H1 (cell line): ENCODE measurements around the gene MACROD2. TPM values are rescaled to one million over a fixed set of nuclear protein-coding genes. Genes with fewer than 3 reads are reported as not detected.

Experiments used
- CTCF ChIA-PET: fragments of 300-600 bp; sonication (Branson Sonifier 250); formaldehyde crosslinking; loops from one replicate; lab custom pipeline; 2021; ENCODE audit not compliant: partially characterized antibody; lab: Charles Lee
- POLR2A ChIA-PET: fragments of 300-600 bp; sonication (Branson Sonifier 250); formaldehyde crosslinking; loops from one replicate; lab custom pipeline; 2021; ENCODE audit warnings: inconsistent platforms; ENCODE audit not compliant: partially characterized antibody; lab: Charles Lee
- DNase-seq, 2 experiments: peaks; one replicate each; pipeline versions ENCODE4 v3.0.0 to v3.0.0-alpha.2; 2010 to 2022; ENCODE audit warnings: low spot score in 2 of 2, low read depth in 1 of 2, mixed read lengths in 1 of 2
- FAIRE-seq: peaks from 2 replicates; lab custom pipeline; 2011; peaks lifted over from hg19 to GRCh38; lab: Jason Lieb, UNC
- H2AFZ ChIP-seq: 2 replicates; pipeline ENCODE4 v1.8.1; 2012; ENCODE audit warnings: low read length, inconsistent platforms
- H2AK5ac ChIP-seq: 2 replicates; pipeline ENCODE4 v1.6.1; 2013; ENCODE audit warnings: low read depth, low read length
- H2BK120ac ChIP-seq: replicated peaks from 2 replicates; pipeline ENCODE3; 2013; ENCODE audit warnings: low read depth, low read length, inconsistent platforms
- H2BK12ac ChIP-seq: 2 replicates; pipeline ENCODE4 v1.6.1; 2013; ENCODE audit warnings: low read depth, low read length
- H2BK15ac ChIP-seq: 2 replicates; pipeline ENCODE4 v1.6.1; 2013; ENCODE audit warnings: low read length
- H2BK20ac ChIP-seq: 2 replicates; pipeline ENCODE4 v1.6.1; 2013; ENCODE audit warnings: low read length
- H2BK5ac ChIP-seq: 2 replicates; pipeline ENCODE4 v1.6.1; 2013; ENCODE audit warnings: low read depth, low read length
- H3K14ac ChIP-seq: 2 replicates; pipeline ENCODE4 v1.6.1; 2013; ENCODE audit warnings: inconsistent platforms; ENCODE audit not compliant: insufficient read length
- H3K18ac ChIP-seq: 2 replicates; pipeline ENCODE4 v1.6.1; 2013; ENCODE audit warnings: low read length; ENCODE audit errors: extremely low read depth
- H3K23ac ChIP-seq: 2 replicates; pipeline ENCODE4 v1.6.1; 2013; ENCODE audit warnings: inconsistent platforms; ENCODE audit not compliant: insufficient read length
- H3K23me2 ChIP-seq: 2 replicates; pipeline ENCODE4 v1.6.1; 2013; ENCODE audit warnings: low read depth, low read length
- H3K27ac ChIP-seq: 2 replicates; pipeline ENCODE4 v1.6.1; 2011; ENCODE audit warnings: low read depth, low read length, inconsistent platforms
- H3K27me3 ChIP-seq, 4 experiments: replicated peaks in 1 of 4; 1 replicate in 1 of 4; 2 replicates in 3 of 4; pipeline versions ENCODE4 v1.6.1 to v1.8.1; 2011 to 2013; ENCODE audit warnings: low read length in 3 of 4, mild to moderate bottlenecking in 3 of 4, inconsistent platforms in 2 of 4, mixed read lengths in 2 of 4, moderate library complexity in 1 of 4; ENCODE audit not compliant: control insufficient read depth in 3 of 4, insufficient read depth in 3 of 4; ENCODE audit errors: extremely low read depth in 1 of 4
- H3K36me3 ChIP-seq, 4 experiments: 2 replicates each; pipeline versions ENCODE4 v1.6.1 to v1.8.1; 2011 to 2013; ENCODE audit warnings: mild to moderate bottlenecking in 4 of 4, low read length in 3 of 4, moderate library complexity in 2 of 4, control low read depth in 1 of 4, inconsistent platforms in 1 of 4; ENCODE audit not compliant: insufficient read depth in 4 of 4, control insufficient read depth in 2 of 4
- H3K4ac ChIP-seq: replicated peaks from 2 replicates; pipeline ENCODE3; 2013; ENCODE audit warnings: low read length, low read depth, mixed read lengths, inconsistent platforms; ENCODE audit not compliant: insufficient read length
- H3K4me1 ChIP-seq, 4 experiments: replicated peaks in 1 of 4; 1 replicate in 1 of 4; 2 replicates in 3 of 4; pipeline versions ENCODE4 v1.6.1 to v1.8.1; 2011 to 2013; ENCODE audit warnings: low read length in 3 of 4, inconsistent platforms in 2 of 4, mixed read lengths in 1 of 4; ENCODE audit not compliant: insufficient read depth in 4 of 4, control insufficient read depth in 3 of 4
- H3K4me2 ChIP-seq, 2 experiments: 2 replicates each; pipeline versions ENCODE4 v1.6.1 to v1.8.1; 2011 to 2013; ENCODE audit warnings: low read depth in 2 of 2, low read length in 2 of 2, control low read depth in 1 of 2, inconsistent platforms in 1 of 2, mild to moderate bottlenecking in 1 of 2; ENCODE audit not compliant: insufficient read depth in 1 of 2
- H3K4me3 ChIP-seq, 4 experiments: fragments of 200-600, 300-600 bp in 1 of 4; sonication (generic), shearing (Covaris generic), sonication (Bioruptor Twin) in 1 of 4; 2 replicates each; pipeline versions ENCODE4 v1.5.1 to v1.8.1; 2011 to 2016; ENCODE audit warnings: low read length in 4 of 4, low read depth in 3 of 4, control low read depth in 2 of 4, inconsistent platforms in 2 of 4, mild to moderate bottlenecking in 2 of 4, mixed read lengths in 1 of 4, moderate library complexity in 1 of 4; ENCODE audit not compliant: insufficient read depth in 2 of 4; ENCODE audit errors: extremely low read depth in 1 of 4
- H3K56ac ChIP-seq: replicated peaks from 2 replicates; pipeline ENCODE3; 2013; ENCODE audit warnings: low read depth, mild to moderate bottlenecking, mixed read lengths, low read length, inconsistent platforms; ENCODE audit not compliant: insufficient read length
- H3K79me1 ChIP-seq: 2 replicates; pipeline ENCODE4 v1.6.1; 2013; ENCODE audit warnings: low read depth, low read length, control low read depth
- H3K79me2 ChIP-seq, 2 experiments: 2 replicates each; pipeline versions ENCODE4 v1.6.1 to v1.8.1; 2012 to 2013; ENCODE audit warnings: low read length in 2 of 2, mild to moderate bottlenecking in 2 of 2, inconsistent platforms in 1 of 2; ENCODE audit not compliant: insufficient read depth in 2 of 2, control insufficient read depth in 1 of 2
- H3K9ac ChIP-seq, 4 experiments: replicated peaks in 1 of 4; 1 replicate in 1 of 4; 2 replicates in 3 of 4; pipeline versions ENCODE4 v1.6.1 to v1.8.1; 2011 to 2013; ENCODE audit warnings: low read depth in 3 of 4, low read length in 3 of 4, control low read depth in 2 of 4, mild to moderate bottlenecking in 2 of 4, moderate library complexity in 2 of 4, inconsistent platforms in 1 of 4; ENCODE audit errors: extremely low read depth in 1 of 4
- H3K9me3 ChIP-seq, 2 experiments: 2 replicates each; pipeline versions ENCODE4 v1.6.1 to v1.8.1; 2012 to 2013; ENCODE audit warnings: mild to moderate bottlenecking in 2 of 2, moderate library complexity in 2 of 2, control low read depth in 1 of 2, inconsistent platforms in 1 of 2, low read depth in 1 of 2, low read length in 1 of 2, mixed read lengths in 1 of 2; ENCODE audit not compliant: insufficient read depth in 2 of 2
- H4K20me1 ChIP-seq, 2 experiments: replicated peaks in 1 of 2; 2 replicates each; pipeline versions ENCODE3 to v1.8.1; 2011 to 2013; ENCODE audit warnings: inconsistent platforms in 2 of 2, low read length in 2 of 2, mild to moderate bottlenecking in 1 of 2; ENCODE audit not compliant: insufficient read depth in 2 of 2, control insufficient read depth in 1 of 2
- H4K5ac ChIP-seq: 2 replicates; pipeline ENCODE4 v1.6.1; 2013; ENCODE audit warnings: low read length, low read depth, mixed read lengths, inconsistent platforms; ENCODE audit not compliant: insufficient read length
- H4K8ac ChIP-seq: 2 replicates; pipeline ENCODE4 v1.8.0; 2013; ENCODE audit warnings: mild to moderate bottlenecking, moderate library complexity, low read length, inconsistent platforms; ENCODE audit not compliant: insufficient read depth; ENCODE audit errors: extremely low read depth
- H4K91ac ChIP-seq: replicated peaks from 2 replicates; pipeline ENCODE3; 2013; ENCODE audit warnings: low read length, mixed read lengths, inconsistent platforms; ENCODE audit not compliant: insufficient read length
- E2F6 ChIP-seq: IDR thresholded peaks from 2 replicates; pipeline ENCODE4 v1.6.1; 2012; ENCODE audit warnings: inconsistent platforms
- TEAD4 ChIP-seq: IDR thresholded peaks from 2 replicates; pipeline ENCODE4 v1.6.1; 2012; ENCODE audit warnings: low read depth, low read length, inconsistent platforms, mixed read lengths
- WGBS, 2 experiments: shearing (Covaris generic) in 1 of 2; methylation state at CpG; one replicate each; pipeline versions ENCODE4 v1.1.6 to v1.1.7; 2013 to 2015; ENCODE audit warnings: low lambda C conversion rate in 2 of 2, mixed read lengths in 2 of 2, inconsistent platforms in 1 of 2, low coverage in 1 of 2, missing lambda C conversion rate in 1 of 2; ENCODE audit not compliant: insufficient replicate concordance in 2 of 2, insufficient coverage in 1 of 2, insufficient read length in 1 of 2; ENCODE audit errors: extremely low coverage in 1 of 2, missing lambda C conversion rate in 1 of 2; 5-methylcytosine and 5-hydroxymethylcytosine counted together
- polyA plus RNA-seq, 7 experiments: library from polyadenylated mRNA; depleted of rRNA in 3 of 7; stranded (reverse) in 5 of 7; unstranded in 2 of 7; fragments of >200 nt in 5 of 7; fragments of 200-250 nt in 2 of 7; gene quantifications; 1 replicate in 5 of 7; 2 replicates in 1 of 7; 4 replicates in 1 of 7; pipeline versions ENCODE4 v1.2.1 to v1.2.3, GENCODE V29; 2011 to 2013; ENCODE audit warnings: missing spikeins in 2 of 7, mixed read lengths in 2 of 7
- total RNA-seq: library from RNA; stranded (reverse); fragmentation: NEBNext Ultra II Directional; extraction: Animal tissue kit (Norgen Biotek cat#: 25700); gene quantifications from 2 replicates; pipeline ENCODE4 v1.2.1, GENCODE V29; 2021
- TF ChIP-seq, protein P1 (sequence below), 3 experiments: IDR thresholded peaks; 1 replicate in 2 of 3; 2 replicates in 1 of 3; pipeline versions ENCODE4 v1.5.1 to v1.6.1; 2011; ENCODE audit warnings: low read length in 3 of 3, mild to moderate bottlenecking in 3 of 3, inconsistent platforms in 2 of 3, low read depth in 1 of 3, moderate library complexity in 1 of 3; ENCODE audit not compliant: insufficient read depth in 1 of 3; ENCODE audit errors: control extremely low read depth in 1 of 3

Gene MACROD2
- total and polyA plus RNA-seq, 2 of the 8 experiments (the other 6 are each of a cell fraction or from before 2014, with no cell fraction given), result 0.70 to 3.9 TPM

DNA sequence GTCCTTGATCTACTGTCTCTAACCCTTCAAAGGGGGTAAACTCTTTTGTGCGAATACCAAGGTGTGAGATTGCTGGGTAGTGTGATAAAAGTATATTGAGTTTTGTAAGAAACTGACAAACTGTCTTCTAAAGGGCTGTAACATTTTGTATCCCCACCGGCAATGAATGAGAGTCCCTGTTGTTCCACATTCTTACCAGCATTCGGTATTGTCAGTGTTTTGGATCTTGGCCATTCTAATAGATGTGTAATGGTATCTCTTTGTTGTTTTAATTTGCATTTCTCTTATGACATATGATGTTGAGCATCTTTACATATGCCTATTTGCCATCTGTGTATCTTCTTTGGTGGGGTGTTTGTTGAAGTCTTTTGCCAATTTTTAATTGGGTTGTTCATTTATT, 1487.2 kb downstream of the MACROD2 start:
- Histone ChIP-seq H3K79me1 (no peaks in the 10 kb centered on the region), H4K20me1 (no peaks in the 10 kb centered on the region), H3K14ac (no peak overlapping the region), H2AK5ac (no peak overlapping the region), H2BK20ac (no peak overlapping the region), H3K4me1 (peaks cover 0 to 3% (median 0%) of the 10 kb centered on the region in 4 experiments; a peak in 1 of 7 replicates), H3K23ac (no peak overlapping the region), H3K27ac (no peak overlapping the region), H2BK5ac (no peak overlapping the region), H3K36me3 (no peaks in the 10 kb centered on the region), H4K5ac (no peak overlapping the region), H3K56ac (no peak overlapping the region), H4K91ac (no peak overlapping the region), H2BK120ac (no peak overlapping the region), H3K23me2 (no peaks in the 10 kb centered on the region), H3K9ac (no peak overlapping the region), H3K27me3 (no peaks in the 10 kb centered on the region), H2BK12ac (no peak overlapping the region), H4K8ac (no peak overlapping the region), H3K9me3 (no peaks in the 10 kb centered on the region), H3K4me3 (no peak overlapping the region), H2BK15ac (no peak overlapping the region), H3K18ac (no peak overlapping the region), H3K4ac (no peak overlapping the region), H2AFZ (no peak overlapping the region), H3K4me2 (no peak overlapping the region), H3K79me2 (no peaks in the 10 kb centered on the region)
- no peak for TF ChIP-seq E2F6
- TF ChIP-seq, protein P1, sequence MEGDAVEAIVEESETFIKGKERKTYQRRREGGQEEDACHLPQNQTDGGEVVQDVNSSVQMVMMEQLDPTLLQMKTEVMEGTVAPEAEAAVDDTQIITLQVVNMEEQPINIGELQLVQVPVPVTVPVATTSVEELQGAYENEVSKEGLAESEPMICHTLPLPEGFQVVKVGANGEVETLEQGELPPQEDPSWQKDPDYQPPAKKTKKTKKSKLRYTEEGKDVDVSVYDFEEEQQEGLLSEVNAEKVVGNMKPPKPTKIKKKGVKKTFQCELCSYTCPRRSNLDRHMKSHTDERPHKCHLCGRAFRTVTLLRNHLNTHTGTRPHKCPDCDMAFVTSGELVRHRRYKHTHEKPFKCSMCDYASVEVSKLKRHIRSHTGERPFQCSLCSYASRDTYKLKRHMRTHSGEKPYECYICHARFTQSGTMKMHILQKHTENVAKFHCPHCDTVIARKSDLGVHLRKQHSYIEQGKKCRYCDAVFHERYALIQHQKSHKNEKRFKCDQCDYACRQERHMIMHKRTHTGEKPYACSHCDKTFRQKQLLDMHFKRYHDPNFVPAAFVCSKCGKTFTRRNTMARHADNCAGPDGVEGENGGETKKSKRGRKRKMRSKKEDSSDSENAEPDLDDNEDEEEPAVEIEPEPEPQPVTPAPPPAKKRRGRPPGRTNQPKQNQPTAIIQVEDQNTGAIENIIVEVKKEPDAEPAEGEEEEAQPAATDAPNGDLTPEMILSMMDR (IDR thresholded peaks at IDR 0.05; ENCODE audit: control extremely low read depth in 1 of 3, insufficient read depth in 1 of 3, low read depth in 1 of 3, low read length in 3 of 3), result peak in 2 of 3 experiments; percentile 11 to 25; a peak in 2 of 4 replicates
- TF ChIP-seq TEAD4, result peak; percentile 83
- 92% methylated on average over 3 of the region's 3 CpGs; no CpG with 5 or more reads in 1 of the 2 experiments for WGBS, 2 experiments
- DNase-seq, result no peak
- ChIA-PET CTCF (interaction anchor here (0.7 to 1.9 kb wide), 3 partner anchors 9 to 217 kb away, joined by 3 to 11 read pairs (median 6); no protein-coding TSS in a partner anchor), POLR2A (no interaction called here)
- no peak for FAIRE-seq
